ENCODE results near the gene MEIS1. TPM values are rescaled to one million over a fixed set of nuclear protein-coding genes. Genes with fewer than 3 reads are reported as not detected.

The MEIS1 gene
- total and polyA plus RNA-seq, 2 donors (not counting 3 experiments of a cell fraction or from before 2014, with no cell fraction given), result 10.0 to 26.5 TPM

DNA sequence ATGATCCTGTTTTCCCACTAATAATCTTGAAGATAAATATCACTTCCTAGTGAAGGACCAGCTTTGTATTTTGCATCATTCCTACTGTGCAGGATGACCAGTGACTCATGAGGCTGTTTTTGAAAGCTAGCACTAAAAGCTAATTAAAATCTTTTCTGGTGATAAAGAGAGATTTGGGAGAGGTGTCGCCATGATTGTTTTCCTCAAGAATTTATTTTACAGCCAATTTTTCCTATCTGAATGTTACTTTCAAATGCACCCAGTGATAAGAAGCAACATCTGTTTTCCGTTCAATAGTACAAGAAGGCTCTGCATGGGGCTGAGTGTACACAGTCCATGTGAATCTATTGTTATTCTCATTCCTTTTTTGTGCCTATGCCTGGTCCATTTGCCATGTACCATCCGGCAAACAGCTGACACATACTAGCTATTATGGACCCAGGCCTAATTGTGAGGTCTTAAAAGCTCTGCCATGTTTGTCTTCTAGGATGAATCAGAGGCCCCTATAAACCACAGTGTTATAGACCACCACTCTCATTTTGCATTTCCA lies 28.4 kb downstream of the MEIS1 start:
- dilution Hi-C loops (cut with MboI; ENCODE audit: extremely low pct_ligation_motif_present, low sequenced_read_pairs) (no loop called here), intact Hi-C loops (cut with micrococcal nuclease) (no loop called here)
- CTCF ChIA-PET, result interaction anchor here (0.7 to 2.2 kb wide), 6 partner anchors 11 to 112 kb away, joined by 3 to 8 read pairs (median 4); no protein-coding TSS in a partner anchor
- FAIRE-seq (no peak), DNase-seq (ENCODE audit: low read depth, low spot score) (no peak)
- H3K27ac ChIP-seq (ENCODE audit: insufficient read depth, low read depth, low read length), result no peak overlapping the region
- no peaks in the 10 kb centered on the region for H3K36me3 ChIP-seq (ENCODE audit: control insufficient read depth in 2 of 2, extremely low read depth in 1 of 2, insufficient read depth in 2 of 2, low read length in 2 of 2)
- H3K4me1 ChIP-seq (ENCODE audit: control insufficient read depth, extremely low read depth, insufficient read depth, low read length), result no peaks in the 10 kb centered on the region
- no peaks in the 10 kb centered on the region for H3K9me3 ChIP-seq (replicated peaks; ENCODE audit: control insufficient read depth, insufficient read depth, low read length)
- no peak overlapping the region for H3K9ac ChIP-seq (replicated peaks; ENCODE audit: extremely low read depth, insufficient read depth, low read length)
- no peaks in the 10 kb centered on the region for H4K20me1 ChIP-seq (replicated peaks; ENCODE audit: control insufficient read depth, extremely low read depth, insufficient read depth, low read length)
- H3K4me2 ChIP-seq (ENCODE audit: insufficient read depth, low read length), result no peak overlapping the region
- H3K9me1 ChIP-seq (replicated peaks; ENCODE audit: control insufficient read depth, extremely low read depth, insufficient read depth, low read length), result no peaks in the 10 kb centered on the region
- H3K27me3 ChIP-seq (ENCODE audit: control insufficient read depth in 2 of 2, insufficient read depth in 2 of 2, low read length in 2 of 2), result no peaks in the 10 kb centered on the region
- TF ChIP-seq MYC (IDR thresholded peaks at IDR 0.05; ENCODE audit: low read depth, low read length) (no peak), POLR2AphosphoS5 (IDR thresholded peaks at IDR 0.05; ENCODE audit: insufficient read depth, low read depth, low read length) (no peak), EZH2 (IDR thresholded peaks at IDR 0.05; ENCODE audit: borderline replicate concordance, low read depth, low read length, severe bottlenecking) (no peak), JUN (IDR thresholded peaks at IDR 0.05; ENCODE audit: borderline replicate concordance, insufficient read depth, insufficient read length, low read depth) (no peak), FOS (IDR thresholded peaks at IDR 0.05; ENCODE audit: borderline replicate concordance, insufficient read depth, low read length) (no peak), GATA2 (IDR thresholded peaks at IDR 0.05; ENCODE audit: insufficient read depth, insufficient read length, low read depth, low read length) (no peak), POLR2A (IDR thresholded peaks at IDR 0.05; ENCODE audit: low read depth, low read length) (no peak)
- TF ChIP-seq, protein P1, sequence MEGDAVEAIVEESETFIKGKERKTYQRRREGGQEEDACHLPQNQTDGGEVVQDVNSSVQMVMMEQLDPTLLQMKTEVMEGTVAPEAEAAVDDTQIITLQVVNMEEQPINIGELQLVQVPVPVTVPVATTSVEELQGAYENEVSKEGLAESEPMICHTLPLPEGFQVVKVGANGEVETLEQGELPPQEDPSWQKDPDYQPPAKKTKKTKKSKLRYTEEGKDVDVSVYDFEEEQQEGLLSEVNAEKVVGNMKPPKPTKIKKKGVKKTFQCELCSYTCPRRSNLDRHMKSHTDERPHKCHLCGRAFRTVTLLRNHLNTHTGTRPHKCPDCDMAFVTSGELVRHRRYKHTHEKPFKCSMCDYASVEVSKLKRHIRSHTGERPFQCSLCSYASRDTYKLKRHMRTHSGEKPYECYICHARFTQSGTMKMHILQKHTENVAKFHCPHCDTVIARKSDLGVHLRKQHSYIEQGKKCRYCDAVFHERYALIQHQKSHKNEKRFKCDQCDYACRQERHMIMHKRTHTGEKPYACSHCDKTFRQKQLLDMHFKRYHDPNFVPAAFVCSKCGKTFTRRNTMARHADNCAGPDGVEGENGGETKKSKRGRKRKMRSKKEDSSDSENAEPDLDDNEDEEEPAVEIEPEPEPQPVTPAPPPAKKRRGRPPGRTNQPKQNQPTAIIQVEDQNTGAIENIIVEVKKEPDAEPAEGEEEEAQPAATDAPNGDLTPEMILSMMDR (IDR thresholded peaks at IDR 0.05; ENCODE audit: extremely low read depth in 1 of 2, insufficient read depth in 1 of 2, low read depth in 1 of 2, low read length in 2 of 2), result no peak
- TF ChIP-seq, protein P2, sequence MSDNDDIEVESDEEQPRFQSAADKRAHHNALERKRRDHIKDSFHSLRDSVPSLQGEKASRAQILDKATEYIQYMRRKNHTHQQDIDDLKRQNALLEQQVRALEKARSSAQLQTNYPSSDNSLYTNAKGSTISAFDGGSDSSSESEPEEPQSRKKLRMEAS (IDR thresholded peaks at IDR 0.05; ENCODE audit: insufficient read depth, insufficient read length), result no peak
- no TSS peak for BruUV-seq (replicated peaks)
- H2AFZ ChIP-seq (ENCODE audit: low read depth, low read length), result no peak overlapping the region
- no peaks in the 10 kb centered on the region for H3K79me2 ChIP-seq (ENCODE audit: control insufficient read depth, insufficient read depth, low read length)
- H3K4me3 ChIP-seq (replicated peaks in 1 of 3; ENCODE audit: insufficient read depth in 1 of 3, low read depth in 1 of 3, low read length in 3 of 3), result no peak overlapping the region
- POLR2A ChIA-PET, result no interaction called here

Data from endothelial cell of umbilical vein (primary cell).